K562 (cell line): Measurements from ENCODE around the gene FSTL4. TPM values are rescaled to one million over a fixed set of nuclear protein-coding genes. Genes with fewer than 3 reads are reported as not detected.

Experiments
- ATAC-seq: fragments of 200-7000 bp; cut with Tn5 transposase; 3 replicates; pipeline ENCODE4 v1.9.1; 2020; ENCODE audit warnings: moderate library complexity
- BruUV-seq: library from RNA; stranded (reverse); fragments of 400-500 nt; replicated peaks from 2 replicates; lab custom pipeline; 2021; lab: Mats Ljungman, UMichigan
- CTCF ChIA-PET: fragments of 300-600 bp; formaldehyde crosslinking; extraction: SDS; loops from one replicate; lab custom pipeline; 2021; ENCODE audit warnings: low intra/inter-chr PET ratio; lab: Yijun Ruan, JAX
- POLR2A ChIA-PET: fragments of 300-600, 350-650 bp; sonication (Branson Sonifier 250); formaldehyde crosslinking; extraction: SDS; loops from one replicate; lab custom pipeline; 2021; ENCODE audit warnings: antibody characterized with exemption, inconsistent platforms; lab: Yijun Ruan, JAX
- DNase-seq, 4 experiments: peaks; one replicate each; pipeline versions ENCODE4 v3.0.0 to v3.0.0-alpha.2; 2011 to 2018; ENCODE audit warnings: low spot score in 3 of 4, mixed read lengths in 3 of 4; ENCODE audit errors: extremely low read depth in 1 of 4
- FAIRE-seq: peaks from 2 replicates; lab custom pipeline; 2011; peaks lifted over from hg19 to GRCh38; lab: Jason Lieb, UNC
- H2AFZ ChIP-seq: 2 replicates; pipeline ENCODE4 v1.6.0; 2011; ENCODE audit warnings: low read depth, low read length, control low read depth, inconsistent platforms
- H3K27ac ChIP-seq: fragments of 200-600 bp; 3 replicates; pipeline ENCODE4 v1.8.0; 2011; ENCODE audit warnings: low read depth, mild to moderate bottlenecking, control low read depth, inconsistent platforms, low read length, moderate library complexity, mixed read lengths; ENCODE audit errors: extremely low read depth
- H3K27me3 ChIP-seq, 2 experiments: fragments of 300-600 bp in 1 of 2; 2 replicates in 1 of 2; 3 replicates in 1 of 2; pipeline versions ENCODE4 v1.6.0 to v1.8.0; 2011; ENCODE audit warnings: inconsistent platforms in 2 of 2, low read length in 2 of 2, mild to moderate bottlenecking in 1 of 2, mixed read lengths in 1 of 2, moderate library complexity in 1 of 2; ENCODE audit not compliant: control insufficient read depth in 2 of 2, insufficient read depth in 2 of 2
- H3K36me3 ChIP-seq: fragments of 300-600 bp; 3 replicates; pipeline ENCODE4 v1.8.0; 2011; ENCODE audit warnings: mild to moderate bottlenecking, low read length, inconsistent platforms; ENCODE audit not compliant: control insufficient read depth, insufficient read depth
- H3K4me1 ChIP-seq, 2 experiments: fragments of 200-600 bp in 1 of 2; replicated peaks in 1 of 2; 2 replicates in 1 of 2; 3 replicates in 1 of 2; pipeline versions ENCODE4 v1.5.1 to v1.8.0; 2011; ENCODE audit warnings: inconsistent platforms in 2 of 2, low read length in 2 of 2, mild to moderate bottlenecking in 1 of 2, mixed read lengths in 1 of 2, moderate library complexity in 1 of 2; ENCODE audit not compliant: control insufficient read depth in 2 of 2, insufficient read depth in 2 of 2
- H3K4me2 ChIP-seq: 2 replicates; pipeline ENCODE4 v1.6.1; 2011; ENCODE audit warnings: low read length, control low read depth, inconsistent platforms, mixed read lengths; ENCODE audit not compliant: insufficient read depth
- H3K4me3 ChIP-seq: fragments of 200-600 bp; sonication (generic), shearing (Covaris generic); 2 replicates; pipeline ENCODE4 v1.5.1; 2016; ENCODE audit warnings: control low read depth, inconsistent platforms
- H3K79me2 ChIP-seq: fragments of 200-600 bp; 3 replicates; pipeline ENCODE4 v1.8.0; 2011; ENCODE audit warnings: low read length, inconsistent platforms; ENCODE audit not compliant: control insufficient read depth, insufficient read depth
- H3K9ac ChIP-seq, 2 experiments: 2 replicates each; pipeline versions ENCODE4 v1.6.0 to v1.6.1; 2011; ENCODE audit warnings: low read depth in 2 of 2, low read length in 2 of 2, control low read depth in 1 of 2, inconsistent platforms in 1 of 2, mild to moderate bottlenecking in 1 of 2, mixed read lengths in 1 of 2; ENCODE audit not compliant: insufficient read depth in 1 of 2
- H3K9me1 ChIP-seq: one replicate; pipeline ENCODE4 v1.6.0; 2011; ENCODE audit warnings: inconsistent platforms, mild to moderate bottlenecking, low read length, moderate library complexity; ENCODE audit not compliant: control insufficient read depth, insufficient read depth
- H3K9me3 ChIP-seq: replicated peaks from 2 replicates; pipeline ENCODE4 v1.5.1; 2011; ENCODE audit warnings: low read depth, low read length, inconsistent platforms; ENCODE audit not compliant: control insufficient read depth, insufficient read depth
- H4K20me1 ChIP-seq: replicated peaks from 2 replicates; pipeline ENCODE4 v1.6.1; 2011; ENCODE audit warnings: low read length, inconsistent platforms, mixed read lengths; ENCODE audit not compliant: control insufficient read depth, insufficient read depth
- HCFC1 ChIP-seq: IDR thresholded peaks from 2 replicates; pipeline ENCODE4 v1.6.1; 2012; ENCODE audit warnings: low read depth, low read length, improper control_type of control experiment
- NCOA6 ChIP-seq: fragments of 450-650 bp; IDR thresholded peaks from 2 replicates; pipeline ENCODE4 v1.6.1; 2017; ENCODE audit warnings: mild to moderate bottlenecking
- NCOR1 ChIP-seq: fragments of 450-650 bp; IDR thresholded peaks from 2 replicates; pipeline ENCODE4 v1.6.1; 2016; ENCODE audit warnings: mild to moderate bottlenecking, moderate library complexity
- NFIX ChIP-seq: fragments of 250-450 bp; sonication (Bioruptor Pico); IDR thresholded peaks from 2 replicates; pipeline ENCODE4 v1.4.0; 2020; ENCODE audit warnings: low read depth, mild to moderate bottlenecking, moderate library complexity
- NUFIP1 ChIP-seq: fragments of 450-650 bp; IDR thresholded peaks from 2 replicates; pipeline ENCODE4 v1.6.1; 2018; ENCODE audit not compliant: partially characterized antibody
- POLR2G ChIP-seq: fragments of 200-400 bp; formaldehyde crosslinking; IDR thresholded peaks from 2 replicates; pipeline ENCODE4 v1.6.1; 2017; ENCODE audit warnings: low read depth, mild to moderate bottlenecking, antibody characterized with exemption, low read length, moderate library complexity
- WGBS: fragments of 100-300 bp; shearing (Covaris generic); methylation state at CpG from one replicate; pipeline ENCODE4 v1.1.6; 2016; ENCODE audit warnings: low coverage, mixed read lengths; ENCODE audit not compliant: insufficient coverage; ENCODE audit errors: missing lambda C conversion rate; 5-methylcytosine and 5-hydroxymethylcytosine counted together
- in situ Hi-C: fragments of 300-500 bp; cut with MboI; formaldehyde crosslinking; loops from 4 replicates; pipeline ENCODE4 v1.15.0; 2018; ENCODE audit warnings: inconsistent platforms, mixed read lengths
- intact Hi-C: fragments of 100-400 bp; cut with micrococcal nuclease; formaldehyde crosslinking; loops from 2 replicates; pipeline ENCODE4 v1.14.2; 2022
- polyA plus RNA-seq, 8 experiments: library from polyadenylated mRNA; depleted of rRNA in 4 of 8; stranded (reverse) in 5 of 8; unstranded in 3 of 8; fragments of >200 nt; fragmentation: Nextera tagmentation in 2 of 8; fragmentation: Illumina TruSeq in 1 of 8; extraction: Ambion mirVana in 2 of 8; extraction: Trizol in 1 of 8; gene quantifications; 2 replicates each; pipeline versions ENCODE4 v1.2.1 to v1.2.3, GENCODE V29; 2011 to 2014; ENCODE audit warnings: inconsistent platforms in 1 of 8, missing spikeins in 1 of 8
- total RNA-seq, 7 experiments: library from RNA; depleted of rRNA in 6 of 7; stranded (reverse); fragments of >200 nt in 6 of 7; fragmentation: Illumina TruSeq in 2 of 7; extraction: Trizol in 2 of 7; gene quantifications; 2 replicates each; pipeline versions ENCODE4 v1.2.1 to v1.2.3, GENCODE V29; 2011 to 2021; ENCODE audit warnings: low replicate concordance in 1 of 7
- TF ChIP-seq, protein P1 (sequence below): IDR thresholded peaks from 3 replicates; pipeline ENCODE4 v1.6.1; 2011; ENCODE audit warnings: borderline replicate concordance, mild to moderate bottlenecking; ENCODE audit not compliant: insufficient read length, insufficient read depth
- TF ChIP-seq, protein P2 (sequence below): fragments of 450-650 bp; IDR thresholded peaks from 2 replicates; pipeline ENCODE4 v1.6.1; 2017; ENCODE audit warnings: antibody characterized with exemption, mild to moderate bottlenecking

FSTL4 gene
- total and polyA plus RNA-seq, 9 of the 15 experiments (the other 6 are each of a cell fraction or from before 2014, with no cell fraction given): 0.08 to 0.18 (median 0.10) TPM; not detected in 5

DNA sequence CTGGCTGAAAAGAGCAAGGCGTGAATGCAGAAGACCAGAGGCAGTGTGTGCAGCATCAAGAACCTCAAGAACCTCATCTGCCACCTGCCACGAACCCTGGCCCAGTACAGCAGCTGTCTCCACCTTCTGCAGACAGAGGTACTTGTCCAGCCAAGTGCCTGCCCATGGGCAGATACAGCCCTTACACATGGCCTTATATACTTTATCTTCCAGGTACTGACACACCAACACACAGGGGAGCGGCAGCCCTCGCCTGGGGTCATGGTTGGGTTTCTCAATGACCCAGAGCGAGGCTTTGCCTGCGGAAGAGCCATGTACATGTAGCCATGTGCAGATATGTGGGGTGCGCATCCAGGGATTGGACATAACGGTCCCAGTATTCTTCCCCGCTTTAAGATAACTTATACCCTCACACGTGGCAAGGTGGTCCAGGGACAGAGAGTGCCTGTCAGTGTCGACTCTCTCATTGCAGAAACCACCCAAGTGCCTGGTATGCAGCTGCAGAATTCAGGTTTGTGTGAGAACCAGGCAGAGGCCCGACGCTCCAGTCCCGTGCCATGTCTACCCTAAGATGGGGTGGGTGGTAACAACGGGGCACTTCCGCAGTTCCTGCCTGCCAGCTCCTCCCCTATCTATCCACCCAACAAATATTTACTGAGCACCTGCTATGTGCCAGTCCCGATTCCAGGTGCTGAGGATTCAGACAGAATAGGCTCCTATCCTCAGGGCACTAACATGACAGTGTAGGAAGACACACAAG lies 206.9 kb downstream of the FSTL4 start:
- Histone ChIP-seq H2AFZ (no peak overlapping the region), H3K36me3 (no peaks in the 10 kb centered on the region), H4K20me1 (no peaks in the 10 kb centered on the region), H3K27ac (no peak overlapping the region), H3K9ac (no peak overlapping the region), H3K4me3 (no peak overlapping the region), H3K9me3 (no peaks in the 10 kb centered on the region), H3K79me2 (no peaks in the 10 kb centered on the region), H3K9me1 (no peaks in the 10 kb centered on the region), H3K4me1 (no peaks in the 10 kb centered on the region), H3K4me2 (no peak overlapping the region), H3K27me3 (peaks cover 25 to 73% of the 10 kb centered on the region in 2 experiments)
- ChIA-PET POLR2A (interaction anchor here (0.6 to 0.7 kb wide), 2 partner anchors 15 to 46 kb away, joined by 3 read pairs; no protein-coding TSS in a partner anchor), CTCF (interaction anchor here (0.5 kb wide), 1 partner anchor 660 kb away, joined by 3 read pairs; no protein-coding TSS in a partner anchor)
- intact Hi-C loops: no loop called here
- BruUV-seq: no TSS peak
- TF ChIP-seq, protein P1, sequence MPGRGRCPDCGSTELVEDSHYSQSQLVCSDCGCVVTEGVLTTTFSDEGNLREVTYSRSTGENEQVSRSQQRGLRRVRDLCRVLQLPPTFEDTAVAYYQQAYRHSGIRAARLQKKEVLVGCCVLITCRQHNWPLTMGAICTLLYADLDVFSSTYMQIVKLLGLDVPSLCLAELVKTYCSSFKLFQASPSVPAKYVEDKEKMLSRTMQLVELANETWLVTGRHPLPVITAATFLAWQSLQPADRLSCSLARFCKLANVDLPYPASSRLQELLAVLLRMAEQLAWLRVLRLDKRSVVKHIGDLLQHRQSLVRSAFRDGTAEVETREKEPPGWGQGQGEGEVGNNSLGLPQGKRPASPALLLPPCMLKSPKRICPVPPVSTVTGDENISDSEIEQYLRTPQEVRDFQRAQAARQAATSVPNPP: no peak
- TF ChIP-seq POLR2G (no peak), NCOA6 (no peak), HCFC1 (no peak), NCOR1 (no peak), NUFIP1 (no peak), NFIX (no peak)
- TF ChIP-seq, protein P2, sequence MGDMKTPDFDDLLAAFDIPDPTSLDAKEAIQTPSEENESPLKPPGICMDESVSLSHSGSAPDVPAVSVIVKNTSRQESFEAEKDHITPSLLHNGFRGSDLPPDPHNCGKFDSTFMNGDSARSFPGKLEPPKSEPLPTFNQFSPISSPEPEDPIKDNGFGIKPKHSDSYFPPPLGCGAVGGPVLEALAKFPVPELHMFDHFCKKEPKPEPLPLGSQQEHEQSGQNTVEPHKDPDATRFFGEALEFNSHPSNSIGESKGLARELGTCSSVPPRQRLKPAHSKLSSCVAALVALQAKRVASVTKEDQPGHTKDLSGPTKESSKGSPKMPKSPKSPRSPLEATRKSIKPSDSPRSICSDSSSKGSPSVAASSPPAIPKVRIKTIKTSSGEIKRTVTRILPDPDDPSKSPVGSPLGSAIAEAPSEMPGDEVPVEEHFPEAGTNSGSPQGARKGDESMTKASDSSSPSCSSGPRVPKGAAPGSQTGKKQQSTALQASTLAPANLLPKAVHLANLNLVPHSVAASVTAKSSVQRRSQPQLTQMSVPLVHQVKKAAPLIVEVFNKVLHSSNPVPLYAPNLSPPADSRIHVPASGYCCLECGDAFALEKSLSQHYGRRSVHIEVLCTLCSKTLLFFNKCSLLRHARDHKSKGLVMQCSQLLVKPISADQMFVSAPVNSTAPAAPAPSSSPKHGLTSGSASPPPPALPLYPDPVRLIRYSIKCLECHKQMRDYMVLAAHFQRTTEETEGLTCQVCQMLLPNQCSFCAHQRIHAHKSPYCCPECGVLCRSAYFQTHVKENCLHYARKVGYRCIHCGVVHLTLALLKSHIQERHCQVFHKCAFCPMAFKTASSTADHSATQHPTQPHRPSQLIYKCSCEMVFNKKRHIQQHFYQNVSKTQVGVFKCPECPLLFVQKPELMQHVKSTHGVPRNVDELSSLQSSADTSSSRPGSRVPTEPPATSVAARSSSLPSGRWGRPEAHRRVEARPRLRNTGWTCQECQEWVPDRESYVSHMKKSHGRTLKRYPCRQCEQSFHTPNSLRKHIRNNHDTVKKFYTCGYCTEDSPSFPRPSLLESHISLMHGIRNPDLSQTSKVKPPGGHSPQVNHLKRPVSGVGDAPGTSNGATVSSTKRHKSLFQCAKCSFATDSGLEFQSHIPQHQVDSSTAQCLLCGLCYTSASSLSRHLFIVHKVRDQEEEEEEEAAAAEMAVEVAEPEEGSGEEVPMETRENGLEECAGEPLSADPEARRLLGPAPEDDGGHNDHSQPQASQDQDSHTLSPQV: no peak
- WGBS: 2% methylated on average over 17 of the region's 17 CpGs
- in situ Hi-C loops: no loop called here
- DNase-seq (no peak), ATAC-seq (no peak), FAIRE-seq (no peak)
